Subcutaneous abdominal adipose tissue (tissue), 5 donors: ENCODE results near the gene LRIF1.

Experiments used
- H3K27ac ChIP-seq: one replicate; pipeline ENCODE4 v1.7.0; 2013; ENCODE audit warnings: low read depth, mild to moderate bottlenecking, inconsistent platforms, low read length, moderate library complexity
- H3K27me3 ChIP-seq, 5 donors: one replicate each; pipeline ENCODE4 v1.7.0; 2013; ENCODE audit warnings: low read length in 5 of 5, inconsistent platforms in 1 of 5; ENCODE audit not compliant: control insufficient read depth in 5 of 5, insufficient read depth in 4 of 5
- H3K36me3 ChIP-seq, 5 donors: one replicate each; pipeline ENCODE4 v1.7.0; 2013; ENCODE audit warnings: low read length in 5 of 5; ENCODE audit not compliant: control insufficient read depth in 5 of 5, insufficient read depth in 5 of 5
- H3K4me1 ChIP-seq, 5 donors: one replicate each; pipeline ENCODE4 v1.7.0; 2013; ENCODE audit warnings: low read length in 5 of 5, mild to moderate bottlenecking in 3 of 5, moderate library complexity in 1 of 5; ENCODE audit not compliant: control insufficient read depth in 5 of 5, insufficient read depth in 5 of 5
- H3K4me3 ChIP-seq, 5 donors: one replicate each; pipeline ENCODE4 v1.7.0; 2013; ENCODE audit warnings: low read length in 5 of 5, low read depth in 1 of 5
- H3K9ac ChIP-seq, 5 donors: one replicate each; pipeline ENCODE4 v1.7.0; 2013; ENCODE audit warnings: low read length in 5 of 5, mild to moderate bottlenecking in 4 of 5, moderate library complexity in 3 of 5
- H3K9me3 ChIP-seq, 5 donors: one replicate each; pipeline ENCODE4 v1.7.0; 2013; ENCODE audit warnings: low read length in 5 of 5; ENCODE audit not compliant: control insufficient read depth in 5 of 5
- donor health status: healthy.
- donor health status: healthy.
- donor health status: healthy.
- donor health status: healthy.
- donor health status: healthy.

LRIF1 gene

DNA sequence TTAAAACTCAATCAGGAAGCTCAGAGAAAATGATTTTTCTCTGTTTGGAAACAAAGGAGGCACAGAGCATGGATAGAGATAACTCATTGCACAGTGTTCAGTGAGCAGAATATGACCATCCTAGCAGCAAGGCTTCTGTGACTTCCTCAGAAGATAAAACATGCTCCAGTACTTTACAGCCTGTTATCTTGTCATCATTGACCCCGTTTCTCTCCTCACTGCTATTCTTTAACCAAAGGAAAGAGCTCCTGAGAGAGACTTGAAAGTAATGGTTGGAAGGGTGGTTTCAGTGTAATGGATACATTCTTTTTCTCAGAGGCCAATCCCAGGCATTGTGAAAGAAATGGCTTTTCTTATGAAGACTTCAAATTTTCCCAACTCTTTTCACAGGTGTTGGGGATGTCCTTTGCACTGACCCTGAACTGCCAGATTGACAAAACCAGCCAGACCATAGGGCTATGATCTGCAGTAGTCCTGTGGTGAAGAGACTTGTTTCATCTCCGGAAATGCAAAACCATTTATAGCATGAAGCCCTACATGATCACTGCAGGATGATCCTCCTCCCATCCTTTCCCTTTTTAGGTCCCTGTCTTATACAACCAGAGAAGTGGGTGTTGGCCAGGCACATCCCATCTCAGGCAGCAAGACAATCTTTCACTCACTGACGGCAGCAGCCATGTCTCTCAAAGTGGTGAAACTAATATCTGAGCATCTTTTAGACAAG, 64.8 kb downstream of the LRIF1 start:
- no peak overlapping the region for H3K4me3 ChIP-seq
- H3K27ac ChIP-seq: no peak overlapping the region
- no peak overlapping the region for H3K9ac ChIP-seq
- H3K9me3 ChIP-seq: no peaks in the 10 kb centered on the region
- no peaks in the 10 kb centered on the region for H3K27me3 ChIP-seq
- H3K4me1 ChIP-seq: no peaks in the 10 kb centered on the region
- H3K36me3 ChIP-seq: peaks cover 0 to 13% (median 0%) of the 10 kb centered on the region in 5 donors

DNA sequence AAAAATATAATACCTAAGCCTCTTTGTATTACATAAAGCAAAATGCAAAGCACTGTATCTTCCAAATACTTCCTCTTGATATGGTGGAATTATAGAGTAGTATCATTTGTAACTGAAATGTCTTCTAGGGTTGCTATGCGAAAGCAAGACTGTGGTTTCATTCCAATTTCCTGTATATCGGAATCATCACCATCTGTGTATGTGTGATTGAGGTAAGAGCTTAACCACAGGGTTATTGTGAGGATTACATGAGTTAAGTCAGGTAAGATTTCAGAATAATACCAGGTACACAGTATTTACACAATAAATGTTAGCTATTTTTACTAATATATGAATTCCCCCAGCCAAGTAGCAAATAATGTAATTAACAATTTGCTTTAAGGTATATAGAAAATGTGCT, 66.0 kb downstream of the LRIF1 start:
- no peak overlapping the region for H3K27ac ChIP-seq
- no peaks in the 10 kb centered on the region for H3K27me3 ChIP-seq
- H3K9me3 ChIP-seq: no peaks in the 10 kb centered on the region
- H3K36me3 ChIP-seq: peaks cover 0 to 13% (median 0%) of the 10 kb centered on the region in 5 donors
- no peak overlapping the region for H3K4me3 ChIP-seq
- H3K4me1 ChIP-seq: no peaks in the 10 kb centered on the region
- H3K9ac ChIP-seq: no peak overlapping the region
